A172 (cell line): ENCODE data around the gene SMIM22. TPM values are rescaled to one million over a fixed set of nuclear protein-coding genes. Genes with fewer than 3 reads are reported as not detected.
"Not testable (repeated sequence)": the region's sequence is repeated elsewhere in the genome, so short reads cannot be mapped to it uniquely, and the experiment has no call there.

Experiments
- DNase-seq: peaks from one replicate; pipeline ENCODE4 v3.0.0-alpha.2; 2015; ENCODE audit warnings: low spot score
- total RNA-seq: library from RNA; depleted of rRNA; stranded (reverse); fragments of >200 nt; shearing (Covaris generic); gene quantifications from 2 replicates; pipeline ENCODE4 v1.2.3, GENCODE V29; 2014

Gene SMIM22
- total RNA-seq, 1 experiment from 2014 or later, result not detected

DNA sequence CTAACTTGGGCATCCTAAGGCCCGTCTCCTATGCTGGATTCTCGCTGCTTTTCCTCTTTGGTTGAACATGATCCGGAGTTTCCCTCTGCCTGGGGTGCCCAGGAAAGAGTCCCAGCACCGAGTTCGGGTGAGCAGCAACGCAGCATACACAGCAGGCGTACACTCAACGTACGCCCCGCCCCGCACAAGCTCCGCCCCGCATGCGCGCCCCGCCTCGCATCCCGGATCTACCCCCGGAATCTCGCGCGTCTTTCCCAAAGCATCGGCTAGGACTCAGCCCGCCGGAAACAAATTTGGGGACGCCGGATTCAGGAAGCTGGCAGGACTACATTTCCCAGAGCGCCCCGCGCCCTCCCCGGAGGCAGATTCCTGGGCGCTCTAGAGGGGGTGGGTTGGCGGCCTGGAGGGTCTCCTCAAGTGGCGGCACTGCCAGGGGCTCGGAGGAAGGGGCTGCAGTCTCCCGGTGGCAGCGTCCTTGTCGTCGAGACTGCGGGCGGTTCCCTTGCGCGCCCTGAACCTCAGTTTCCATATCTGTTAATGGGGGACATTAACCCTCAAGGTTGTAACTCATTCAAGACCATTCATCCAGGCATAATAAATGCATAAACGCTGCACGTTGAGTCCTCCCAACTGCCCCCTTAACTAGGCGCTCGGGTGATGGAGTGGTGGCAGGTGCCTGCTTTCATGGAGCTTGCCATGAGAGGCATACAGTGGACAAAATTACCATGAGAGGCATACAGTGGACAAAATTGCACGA, 26.4 kb upstream of the SMIM22 start:
- peak; percentile 90 for DNase-seq

DNA sequence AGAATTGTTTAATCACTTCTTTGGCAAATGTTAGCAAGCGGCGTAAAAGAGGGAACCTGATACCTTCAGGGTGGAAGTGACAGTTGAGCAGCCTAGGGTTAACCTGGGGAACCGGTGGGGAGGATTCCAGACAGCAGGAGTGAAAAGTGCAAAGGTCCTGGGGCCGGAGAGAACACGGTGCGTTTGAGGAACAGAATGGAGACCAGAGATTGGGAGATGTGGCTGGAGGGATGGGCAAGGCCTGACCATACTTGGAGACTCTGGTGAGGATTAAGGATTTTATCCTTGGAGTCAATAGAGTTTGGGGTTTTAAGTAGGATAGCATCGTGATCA, 25.9 kb upstream of the SMIM22 start:
- no peak for DNase-seq

- DNase-seq, result no peak
Measured at GRCh38 chr16:4771646-4772045, 23.5 kb upstream of the SMIM22 start.

DNA sequence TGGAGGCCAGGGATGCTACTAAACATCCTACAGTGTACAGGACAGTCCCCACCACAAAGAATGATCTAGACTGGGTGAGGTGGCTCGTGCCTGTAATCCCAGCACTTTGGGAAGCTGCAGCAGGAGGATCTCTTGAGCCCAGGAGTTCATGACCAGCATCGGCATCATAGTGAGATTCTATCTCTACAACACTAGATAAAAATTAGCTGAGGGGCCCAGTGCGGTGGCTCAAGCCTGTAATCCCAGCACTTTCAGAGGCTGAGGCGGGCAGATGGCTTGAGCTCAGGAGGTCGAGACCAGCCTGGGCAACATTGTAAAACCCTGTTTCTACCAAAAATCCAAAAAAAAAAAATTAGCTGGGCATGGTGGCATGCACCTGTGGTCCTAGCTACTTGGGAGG, 22.8 kb upstream of the SMIM22 start:
- DNase-seq, result no peak

DNA sequence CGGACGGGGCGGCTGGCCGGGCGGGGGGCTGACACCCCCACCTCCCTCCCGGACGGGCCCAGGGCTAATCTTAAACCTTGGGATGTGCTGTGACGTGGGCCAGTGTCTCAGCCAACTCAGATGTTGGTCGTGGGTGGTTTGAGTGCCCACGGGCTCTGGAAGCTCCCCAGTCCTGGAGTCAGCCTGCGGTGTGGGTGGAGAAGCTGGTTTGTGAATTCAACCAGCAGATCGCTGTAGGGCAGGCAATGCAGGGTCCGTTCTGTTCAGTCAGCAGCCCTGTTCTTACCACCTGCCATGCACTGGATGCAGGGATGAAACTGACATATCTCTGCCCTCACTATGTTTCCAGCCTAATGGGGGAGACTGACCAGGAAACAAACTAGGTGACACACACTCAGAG, 20.2 kb upstream of the SMIM22 start:
- DNase-seq, result no peak

- no peak for DNase-seq
Measured at GRCh38 chr16:4776141-4776705, 18.9 kb upstream of the SMIM22 start.

- DNase-seq, result no peak
Measured at GRCh38 chr16:4777339-4778049, 17.7 kb upstream of the SMIM22 start.

GRCh38 chr16:4778050-4778392, 17.1 kb upstream of the SMIM22 start:
- no peak for DNase-seq

- DNase-seq, result peak; percentile 48
Measured at GRCh38 chr16:4780235-4780634, 14.9 kb upstream of the SMIM22 start.

DNA sequence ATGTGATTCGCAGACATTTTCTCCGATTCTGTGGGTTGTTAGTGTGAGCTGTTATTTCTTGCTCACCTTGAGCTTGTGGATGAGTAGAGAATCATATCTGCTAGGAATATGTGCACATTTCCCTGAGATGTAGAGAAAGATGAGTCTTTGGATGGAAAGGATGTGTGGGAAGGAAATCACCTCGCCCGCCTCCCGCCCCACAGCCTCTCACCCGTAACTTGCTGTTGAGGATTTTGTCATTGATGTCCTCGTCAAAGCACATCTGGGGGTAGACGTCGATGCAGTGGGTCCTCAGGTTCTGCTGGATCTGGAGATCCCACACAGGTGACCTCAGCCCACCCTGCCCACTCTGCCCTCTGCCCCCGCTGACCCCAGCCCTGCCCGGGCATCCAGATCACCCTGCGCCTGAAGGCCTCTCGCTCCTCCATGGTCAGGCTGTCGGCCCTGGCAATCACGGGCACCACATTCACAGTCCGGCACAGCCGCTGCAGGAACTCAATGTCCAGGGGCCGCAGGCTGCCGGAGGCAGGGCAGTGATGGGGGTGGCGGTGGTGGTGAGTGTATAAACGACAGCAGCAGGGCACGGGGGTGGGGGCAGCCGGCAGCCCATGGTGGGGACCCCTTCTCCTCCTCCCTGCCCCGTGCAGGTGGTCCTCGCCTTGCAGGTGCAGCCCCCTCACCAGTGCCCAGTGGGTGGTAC, 11.8 kb upstream of the SMIM22 start:
- no peak for DNase-seq

DNA sequence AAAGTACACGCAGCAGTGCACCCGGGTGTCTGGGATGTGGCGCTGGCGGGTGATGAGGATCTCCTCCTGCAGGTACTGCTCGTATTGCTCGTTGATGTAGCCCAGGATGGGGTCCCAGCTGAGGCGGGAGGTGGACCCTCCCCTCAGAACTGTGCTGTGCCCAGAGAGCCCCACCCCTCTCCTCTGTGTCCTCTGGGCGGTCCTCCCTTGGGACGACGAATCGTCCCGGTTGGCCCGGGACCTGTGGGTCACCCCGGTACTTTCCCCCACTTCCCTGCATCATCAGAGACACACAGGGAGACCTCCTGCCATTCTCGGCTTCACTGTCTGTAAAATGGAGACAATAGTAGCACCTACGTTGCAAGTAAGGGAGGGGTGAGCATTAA, 11.2 kb upstream of the SMIM22 start:
- no peak for DNase-seq

DNA sequence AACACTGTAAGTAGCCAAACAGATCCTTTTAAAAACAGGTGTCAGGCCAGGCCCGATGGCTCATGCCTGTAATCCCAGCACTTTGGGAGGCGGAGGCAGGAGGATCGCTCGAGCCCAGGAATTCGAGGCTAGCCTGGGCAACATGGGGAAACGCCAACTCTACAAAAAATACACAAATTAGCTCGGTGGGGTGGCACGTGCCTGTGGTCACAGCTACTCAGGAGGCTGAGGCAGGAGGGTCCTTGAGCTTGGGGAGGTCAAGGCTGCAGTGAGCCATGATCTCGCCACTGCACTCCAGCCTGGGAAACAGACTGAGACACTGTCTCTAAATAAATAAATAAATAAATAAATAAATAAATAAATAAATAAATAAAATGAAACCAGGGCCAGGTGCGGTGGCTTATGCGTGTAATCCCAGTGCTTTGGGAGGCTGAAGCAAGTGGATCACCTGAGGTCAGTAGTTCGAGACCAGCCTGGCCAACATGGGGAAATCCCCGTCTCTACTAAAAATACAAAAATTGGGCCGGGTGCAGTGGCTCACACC, 10.7 kb upstream of the SMIM22 start:
- DNase-seq, result not testable (repeated sequence)

- no peak for DNase-seq
Measured at GRCh38 chr16:4785758-4786433, 9.3 kb upstream of the SMIM22 start.

DNA sequence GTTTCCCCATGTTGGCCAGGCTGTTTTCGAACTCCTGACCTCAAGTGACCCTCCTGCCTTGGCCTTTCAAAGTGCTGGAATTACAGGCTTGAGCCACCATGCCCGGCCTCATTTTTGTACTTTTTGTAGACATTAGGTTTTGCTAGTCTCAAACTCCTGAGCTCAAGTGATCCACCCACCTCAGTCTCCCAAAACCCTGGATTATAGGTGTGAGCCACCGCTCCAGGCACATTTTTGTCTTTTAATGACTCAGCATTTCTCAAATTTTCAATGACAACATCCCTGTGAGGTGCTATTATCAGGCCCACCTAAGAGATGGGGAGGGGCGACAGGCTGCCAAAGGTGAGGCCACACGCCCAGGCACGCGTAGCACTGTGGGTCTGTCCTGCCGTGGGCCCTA, 8.1 kb upstream of the SMIM22 start:
- no peak for DNase-seq

GRCh38 chr16:4787627-4788482, 7.3 kb upstream of the SMIM22 start, which contains the start of gene SEPTIN12:
TSS of gene SEPTIN12 (minus strand) at chr16:4788345. CDS start at chr16:4787645, 700 bp downstream.
- no peak for DNase-seq

DNA sequence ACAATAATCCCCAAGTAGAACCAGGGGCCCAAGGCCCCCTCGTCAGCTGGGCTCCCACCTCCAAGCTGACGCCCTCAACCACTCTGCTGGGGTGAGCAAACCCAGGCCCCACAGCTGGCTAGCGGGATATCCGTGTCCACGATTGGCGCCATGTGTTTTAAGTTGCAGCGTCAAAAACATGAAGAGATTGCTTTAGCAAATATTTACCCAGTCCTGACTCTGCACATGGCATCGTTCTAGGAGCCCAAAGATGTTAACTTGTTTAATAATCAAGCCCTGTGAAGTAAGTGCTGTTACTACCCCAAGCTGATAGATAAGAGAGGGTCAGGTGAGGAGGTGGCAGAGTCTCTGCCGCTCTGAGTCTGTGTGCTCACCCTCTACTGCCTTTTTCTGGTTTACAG, 6.7 kb upstream of the SMIM22 start:
- no peak for DNase-seq

- DNase-seq, result no peak
Measured at GRCh38 chr16:4788910-4789309, 6.3 kb upstream of the SMIM22 start.

DNA sequence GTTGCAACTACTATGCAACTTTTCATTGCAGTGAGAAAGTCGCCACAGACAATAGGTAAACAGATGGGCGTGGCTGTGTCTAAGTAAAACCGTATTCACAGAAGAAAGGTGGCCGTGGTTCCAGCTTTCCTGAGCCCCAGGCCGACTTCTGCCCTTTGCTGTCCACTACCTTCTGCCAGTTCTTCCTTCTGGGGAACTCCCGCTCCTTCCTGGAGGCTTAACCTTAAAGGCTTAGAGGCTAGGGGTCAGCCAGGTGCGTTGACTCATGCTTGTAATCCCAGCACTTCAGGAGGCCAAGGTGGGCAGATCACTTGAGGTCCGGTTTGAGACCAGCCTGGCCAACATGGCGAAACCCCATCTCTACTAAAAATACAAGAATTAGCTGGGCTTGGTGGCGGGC, 4.9 kb upstream of the SMIM22 start:
- no peak for DNase-seq

- no peak for DNase-seq
Measured at GRCh38 chr16:4790871-4791270, 4.3 kb upstream of the SMIM22 start.

DNA sequence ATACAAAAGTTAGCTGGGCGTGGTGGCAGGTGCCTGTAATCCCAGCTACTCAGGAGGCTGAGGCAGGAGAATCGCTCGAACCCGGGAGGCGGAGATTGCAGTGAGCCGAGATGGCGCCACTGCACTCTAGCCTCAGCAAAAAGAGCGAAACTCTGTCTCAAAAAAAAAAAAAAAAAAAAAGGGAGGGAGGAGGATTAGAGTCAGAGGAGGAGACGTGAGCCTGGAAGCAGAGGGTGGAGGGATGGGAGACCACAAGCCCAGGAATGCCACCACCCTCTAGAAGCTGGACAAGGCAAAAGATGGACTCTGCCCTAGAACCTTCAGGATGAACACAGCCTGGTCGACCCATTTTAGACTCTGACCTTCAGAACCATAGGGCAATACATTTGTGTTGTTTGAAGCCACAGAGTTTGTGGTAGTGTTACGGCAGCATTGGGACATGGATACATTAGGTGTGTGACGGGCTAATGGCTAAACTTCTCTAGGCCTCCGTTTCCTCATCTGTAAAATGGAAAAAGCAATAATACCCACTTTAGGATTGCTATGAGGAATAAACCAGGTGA, 2.1 kb upstream of the SMIM22 start:
- DNase-seq, result no peak
